PFSK-1 (cell line): ENCODE results near the gene TUBB6.

Experiments used
- FOXP2 ChIP-seq: optimal IDR thresholded peaks from 2 replicates; pipeline ENCODE3; 2011; ENCODE audit warnings: borderline replicate concordance, control low read depth, inconsistent platforms; ENCODE audit not compliant: insufficient read depth; ENCODE audit errors: extremely low read length, extremely low read depth
- POLR2AphosphoS5 ChIP-seq: IDR thresholded peaks from 2 replicates; pipeline ENCODE4 v1.6.1; 2012; ENCODE audit warnings: low read depth, mild to moderate bottlenecking, control low read depth, low read length, moderate library complexity
- SIN3A ChIP-seq: IDR thresholded peaks from 2 replicates; pipeline ENCODE4 v1.6.1; 2012; ENCODE audit warnings: mild to moderate bottlenecking, low read length, moderate library complexity, borderline replicate concordance; ENCODE audit not compliant: insufficient read depth
- TAF1 ChIP-seq: IDR thresholded peaks from 2 replicates; pipeline ENCODE4 v1.6.1; 2012; ENCODE audit warnings: low read length, control low read depth, borderline replicate concordance; ENCODE audit not compliant: insufficient read depth
- TF ChIP-seq, protein P1 (sequence below), 2 experiments: IDR thresholded peaks; 2 replicates each; pipeline versions ENCODE4 v1.6.1 to v1.8.0; 2011 to 2012; ENCODE audit warnings: low read depth in 2 of 2, low read length in 2 of 2, control low read depth in 1 of 2, inconsistent platforms in 1 of 2, mild to moderate bottlenecking in 1 of 2, moderate library complexity in 1 of 2; ENCODE audit not compliant: insufficient read depth in 1 of 2

The TUBB6 gene

DNA sequence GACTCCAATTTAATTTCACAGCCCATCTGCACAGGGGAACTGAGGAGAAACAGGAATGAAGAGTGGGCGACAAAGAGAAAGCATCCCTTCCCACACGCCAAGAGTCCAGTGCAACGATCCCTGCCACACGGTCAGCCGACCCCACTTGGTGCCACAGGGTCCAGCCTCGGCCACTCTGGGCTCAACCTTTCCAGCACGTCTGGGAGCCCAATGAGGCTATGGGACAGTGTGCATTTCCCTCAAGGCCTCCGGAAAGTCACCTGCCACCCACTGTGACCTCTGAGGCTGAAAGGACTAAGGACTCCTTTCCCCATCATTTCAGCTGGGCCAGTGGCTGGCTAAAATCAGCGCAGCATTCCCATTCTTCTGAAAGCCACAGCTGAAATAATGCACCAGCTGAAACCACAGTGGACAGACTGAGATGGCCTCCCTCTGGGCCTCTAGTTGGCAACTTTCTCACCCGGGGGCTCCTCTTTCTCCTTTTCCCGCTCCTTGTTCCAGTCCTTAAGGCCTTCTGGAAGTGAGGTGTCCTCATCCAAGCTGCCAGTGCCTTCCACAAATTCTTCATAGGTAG lies 21.2 kb downstream of the TUBB6 start:
- TF ChIP-seq, protein P1, sequence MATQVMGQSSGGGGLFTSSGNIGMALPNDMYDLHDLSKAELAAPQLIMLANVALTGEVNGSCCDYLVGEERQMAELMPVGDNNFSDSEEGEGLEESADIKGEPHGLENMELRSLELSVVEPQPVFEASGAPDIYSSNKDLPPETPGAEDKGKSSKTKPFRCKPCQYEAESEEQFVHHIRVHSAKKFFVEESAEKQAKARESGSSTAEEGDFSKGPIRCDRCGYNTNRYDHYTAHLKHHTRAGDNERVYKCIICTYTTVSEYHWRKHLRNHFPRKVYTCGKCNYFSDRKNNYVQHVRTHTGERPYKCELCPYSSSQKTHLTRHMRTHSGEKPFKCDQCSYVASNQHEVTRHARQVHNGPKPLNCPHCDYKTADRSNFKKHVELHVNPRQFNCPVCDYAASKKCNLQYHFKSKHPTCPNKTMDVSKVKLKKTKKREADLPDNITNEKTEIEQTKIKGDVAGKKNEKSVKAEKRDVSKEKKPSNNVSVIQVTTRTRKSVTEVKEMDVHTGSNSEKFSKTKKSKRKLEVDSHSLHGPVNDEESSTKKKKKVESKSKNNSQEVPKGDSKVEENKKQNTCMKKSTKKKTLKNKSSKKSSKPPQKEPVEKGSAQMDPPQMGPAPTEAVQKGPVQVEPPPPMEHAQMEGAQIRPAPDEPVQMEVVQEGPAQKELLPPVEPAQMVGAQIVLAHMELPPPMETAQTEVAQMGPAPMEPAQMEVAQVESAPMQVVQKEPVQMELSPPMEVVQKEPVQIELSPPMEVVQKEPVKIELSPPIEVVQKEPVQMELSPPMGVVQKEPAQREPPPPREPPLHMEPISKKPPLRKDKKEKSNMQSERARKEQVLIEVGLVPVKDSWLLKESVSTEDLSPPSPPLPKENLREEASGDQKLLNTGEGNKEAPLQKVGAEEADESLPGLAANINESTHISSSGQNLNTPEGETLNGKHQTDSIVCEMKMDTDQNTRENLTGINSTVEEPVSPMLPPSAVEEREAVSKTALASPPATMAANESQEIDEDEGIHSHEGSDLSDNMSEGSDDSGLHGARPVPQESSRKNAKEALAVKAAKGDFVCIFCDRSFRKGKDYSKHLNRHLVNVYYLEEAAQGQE (IDR thresholded peaks at IDR 0.05; ENCODE audit: insufficient read depth in 1 of 2, low read depth in 2 of 2, low read length in 2 of 2) = no peak
- TF ChIP-seq SIN3A (no peak), FOXP2 (no peak), TAF1 (no peak), POLR2AphosphoS5 (no peak)

DNA sequence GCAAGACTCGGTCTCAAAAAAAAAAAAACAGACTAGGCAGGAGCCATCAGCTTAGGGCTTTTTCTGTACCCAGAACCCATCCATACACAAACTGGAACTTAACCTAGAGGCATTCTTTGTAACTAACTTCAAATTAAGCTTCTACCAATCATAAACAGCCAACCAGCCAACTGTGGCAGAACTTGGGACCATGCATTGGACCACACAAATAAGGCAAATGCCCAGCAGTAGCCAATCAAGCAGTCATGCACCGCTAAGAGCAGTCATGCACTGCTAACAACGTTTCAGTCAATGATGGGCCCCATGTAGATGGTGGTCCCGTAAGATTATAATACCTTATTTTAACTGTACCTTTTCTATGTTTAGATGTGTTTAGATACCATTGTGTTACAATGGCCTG lies 22.7 kb downstream of the TUBB6 start:
- TF ChIP-seq, protein P1 (IDR thresholded peaks at IDR 0.05; ENCODE audit: insufficient read depth in 1 of 2, low read depth in 2 of 2, low read length in 2 of 2) = no peak
- TF ChIP-seq SIN3A (no peak), POLR2AphosphoS5 (no peak), TAF1 (no peak), FOXP2 (no peak)

DNA sequence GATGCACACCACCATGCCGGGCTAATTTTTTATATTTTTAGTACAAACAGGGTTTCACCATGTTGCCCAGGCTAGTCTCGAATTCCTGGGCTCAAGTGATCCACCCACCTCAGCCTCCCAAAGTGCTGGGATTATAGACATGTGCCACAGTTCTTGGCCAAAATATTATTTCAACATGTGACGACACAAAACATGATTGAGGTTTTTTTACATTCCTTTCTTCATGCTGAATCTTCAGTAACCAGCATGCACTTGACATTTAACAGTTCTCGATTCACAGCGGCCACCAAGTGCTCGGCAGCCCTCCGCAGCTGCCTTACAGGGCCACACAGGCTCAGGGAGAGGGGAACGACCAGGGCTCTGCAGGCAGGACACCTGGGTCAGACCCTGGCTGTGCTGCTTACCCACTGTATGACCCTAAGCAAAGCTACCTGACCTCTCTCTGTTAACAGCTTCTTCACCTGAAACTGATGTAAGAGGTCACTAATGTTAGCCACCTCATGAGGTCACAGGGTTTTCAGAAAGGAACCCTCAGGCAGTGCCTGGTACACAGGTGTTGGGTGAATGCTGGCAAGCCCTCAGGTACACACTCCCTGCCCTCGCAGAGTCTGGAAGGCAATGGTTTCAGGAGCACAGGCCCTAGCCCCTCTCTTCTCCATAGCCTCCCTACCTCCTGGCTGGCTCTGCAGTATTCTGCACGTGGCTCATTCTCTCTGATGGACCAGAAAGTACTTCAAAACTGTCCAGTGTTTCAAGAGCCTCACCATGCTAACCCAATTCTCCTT lies 25.7 kb downstream of the TUBB6 start:
- TF ChIP-seq FOXP2 (no peak), TAF1 (no peak), POLR2AphosphoS5 (no peak), SIN3A (no peak)
- TF ChIP-seq, protein P1 (IDR thresholded peaks at IDR 0.05; ENCODE audit: insufficient read depth in 1 of 2, low read depth in 2 of 2, low read length in 2 of 2) = no peak

DNA sequence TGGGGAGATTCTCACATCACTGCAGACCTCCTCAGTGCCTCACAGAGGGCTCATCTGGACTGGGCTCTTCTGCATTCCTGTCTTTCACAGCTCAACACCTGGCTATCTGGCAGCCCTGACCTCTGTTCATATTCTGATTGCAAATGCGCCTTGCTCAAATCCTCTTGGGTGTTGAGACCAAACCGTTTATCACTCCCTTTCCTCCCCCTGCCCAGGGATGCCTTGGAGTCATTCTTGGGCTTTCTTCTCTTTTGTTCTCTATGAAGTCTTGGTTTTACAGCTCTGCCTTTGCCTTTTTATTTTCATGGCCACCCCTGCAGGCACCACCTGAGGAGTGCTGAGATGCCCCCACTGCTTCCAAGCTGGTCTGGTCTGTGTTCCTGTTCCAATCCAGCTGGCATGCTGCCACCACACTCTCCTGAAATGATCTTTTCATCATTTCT lies 26.3 kb downstream of the TUBB6 start:
- TF ChIP-seq, protein P1 (IDR thresholded peaks at IDR 0.05; ENCODE audit: insufficient read depth in 1 of 2, low read depth in 2 of 2, low read length in 2 of 2) = no peak
- TF ChIP-seq FOXP2 = no peak

DNA sequence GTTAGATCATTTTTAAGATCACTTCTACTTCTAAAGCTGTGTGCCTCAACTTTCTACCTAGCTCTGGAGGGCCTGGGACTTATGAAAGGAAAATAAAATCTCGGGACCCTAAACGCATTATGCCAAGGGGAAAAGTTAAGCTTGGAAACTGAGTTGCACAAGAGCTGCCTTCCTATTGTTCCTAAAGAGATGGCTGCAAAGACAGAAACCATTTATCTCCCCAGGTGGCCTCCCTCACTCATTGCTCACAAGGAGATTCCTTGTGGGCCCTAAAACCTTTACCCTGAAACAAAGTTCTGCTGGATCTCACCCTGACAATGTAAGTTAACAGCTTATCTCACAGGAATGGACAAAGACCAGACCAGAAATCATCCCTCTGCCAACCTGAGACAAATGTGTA lies 26.8 kb downstream of the TUBB6 start:
- TF ChIP-seq TAF1 (no peak), SIN3A (no peak), POLR2AphosphoS5 (no peak), FOXP2 (no peak)
- TF ChIP-seq, protein P1 (IDR thresholded peaks at IDR 0.05; ENCODE audit: insufficient read depth in 1 of 2, low read depth in 2 of 2, low read length in 2 of 2) = no peak
